HG03060 (cell line): ENCODE data around the gene GPR17.

Experiments
- ATAC-seq: cut with Tn5 transposase; IDR thresholded peaks from one replicate; pipeline ENCODE4 v1.9.1; 2021; ENCODE audit warnings: low read depth, moderate number of reproducible peaks; ENCODE audit not compliant: unreplicated experiment

Gene GPR17

DNA sequence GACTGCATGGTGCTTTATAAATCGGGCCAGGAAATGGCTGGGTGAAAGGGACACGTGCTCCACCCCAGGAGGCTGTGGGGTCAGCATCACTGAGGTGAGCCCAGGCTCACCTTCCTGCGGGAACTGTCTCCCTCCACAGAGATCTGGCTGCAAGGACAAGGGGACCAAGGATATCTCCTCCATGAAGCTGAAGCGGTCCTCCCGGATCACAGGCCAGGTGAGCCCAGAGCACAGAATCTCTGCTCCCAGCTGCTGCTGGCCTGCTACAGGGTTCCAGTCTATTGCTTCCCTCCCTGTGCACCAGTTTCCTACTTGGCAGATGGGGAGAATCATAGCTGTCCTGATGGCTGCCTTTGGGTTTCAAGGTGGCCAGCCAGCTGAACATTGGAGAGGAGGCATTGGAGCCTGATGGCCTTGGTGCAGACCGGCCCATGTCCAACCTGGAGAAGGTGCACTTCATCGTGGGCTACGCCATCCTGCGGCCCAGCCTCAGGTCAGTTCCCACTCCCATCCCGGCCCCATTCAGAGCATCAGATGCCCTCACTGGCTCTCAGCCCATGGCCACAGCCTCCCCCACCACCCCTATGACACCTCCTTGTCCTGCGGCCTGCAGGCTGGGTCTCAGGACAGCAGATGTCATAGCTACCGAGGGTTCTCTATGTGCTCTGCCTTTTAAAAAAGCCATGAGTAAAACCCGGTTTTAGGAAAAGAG, 33.7 kb upstream of the GPR17 start:
- ATAC-seq, result no peak

- no peak for ATAC-seq
These were observed 31.7 kb upstream of the GPR17 start for GRCh38 chr2:127614246-127614645.

- ATAC-seq, result no peak
These were observed 31.2 kb upstream of the GPR17 start for GRCh38 chr2:127614731-127615130.

DNA sequence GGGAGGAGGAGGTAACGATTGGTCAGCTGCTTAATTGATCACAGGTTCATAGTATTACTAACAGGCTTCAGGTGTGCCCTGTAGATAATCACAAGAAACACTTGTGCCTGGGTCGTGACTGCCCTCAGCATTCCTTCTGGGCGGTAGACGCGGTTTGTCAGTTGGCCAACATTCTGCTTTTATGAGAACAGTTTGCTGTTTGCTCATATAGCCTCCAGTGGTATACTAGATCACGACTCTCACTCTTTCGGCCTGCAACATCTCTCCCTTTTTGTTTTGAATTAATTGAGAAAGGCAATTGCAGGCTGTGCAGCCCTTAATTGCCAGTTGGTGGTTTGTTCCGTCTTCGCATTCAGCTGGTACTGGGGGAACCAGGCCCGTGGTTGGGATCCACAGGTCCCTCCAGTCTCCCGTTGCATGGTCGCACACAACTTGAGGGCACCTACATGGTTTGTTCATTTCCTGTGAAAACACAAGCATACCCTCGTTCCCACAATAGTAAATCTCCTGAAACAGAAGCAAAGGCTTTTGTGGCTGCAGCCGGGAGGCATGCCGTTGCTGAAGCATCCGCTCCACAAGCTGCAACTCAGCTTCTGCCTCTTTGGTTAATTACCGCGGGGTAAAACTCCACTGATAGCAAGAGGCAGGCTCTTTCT, 30.3 kb upstream of the GPR17 start:
- no peak for ATAC-seq

GRCh38 chr2:127618551-127619202, 27.3 kb upstream of the GPR17 start:
- no peak for ATAC-seq

- no peak for ATAC-seq
These were observed 26.8 kb upstream of the GPR17 start for GRCh38 chr2:127619203-127619590.

DNA sequence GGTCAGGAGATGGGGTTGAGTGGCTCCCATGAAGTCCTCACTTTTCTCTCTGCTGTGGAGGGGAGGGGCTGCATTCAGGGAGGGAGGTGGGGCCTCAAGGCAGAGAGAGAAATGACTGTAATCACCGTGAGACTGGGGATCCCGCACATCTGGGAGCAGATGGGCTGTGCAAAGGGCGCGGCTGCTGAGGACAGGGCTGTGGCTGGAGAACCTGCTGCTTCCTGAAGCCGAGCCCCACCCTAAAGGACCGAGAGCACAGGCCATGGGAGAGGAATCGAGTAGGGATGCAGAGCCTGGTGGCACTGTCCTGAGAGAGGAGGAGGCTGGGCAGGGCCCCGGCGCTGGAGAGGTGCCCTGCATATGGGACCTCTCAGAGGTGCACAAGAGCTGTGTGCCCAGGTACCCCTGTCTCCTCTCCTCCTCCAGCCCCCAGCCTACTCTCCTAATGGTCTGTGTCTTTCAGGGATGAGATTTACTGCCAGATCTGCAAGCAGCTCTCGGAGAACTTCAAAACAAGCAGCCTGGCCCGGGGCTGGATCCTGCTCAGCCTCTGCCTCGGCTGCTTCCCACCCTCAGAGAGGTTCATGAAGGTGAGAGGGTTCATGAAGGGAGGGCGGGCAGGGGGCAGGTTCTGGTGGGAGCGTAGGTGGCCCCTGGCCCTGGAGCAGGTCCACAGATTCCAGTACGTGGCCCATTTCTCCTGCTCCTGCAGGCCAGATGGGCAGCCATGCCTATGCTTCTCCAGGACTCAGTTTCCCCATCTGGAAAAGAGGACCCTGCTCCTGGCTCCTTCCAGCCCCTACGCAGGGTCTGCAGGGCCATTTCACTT, 25.9 kb upstream of the GPR17 start:
- ATAC-seq, result no peak

DNA sequence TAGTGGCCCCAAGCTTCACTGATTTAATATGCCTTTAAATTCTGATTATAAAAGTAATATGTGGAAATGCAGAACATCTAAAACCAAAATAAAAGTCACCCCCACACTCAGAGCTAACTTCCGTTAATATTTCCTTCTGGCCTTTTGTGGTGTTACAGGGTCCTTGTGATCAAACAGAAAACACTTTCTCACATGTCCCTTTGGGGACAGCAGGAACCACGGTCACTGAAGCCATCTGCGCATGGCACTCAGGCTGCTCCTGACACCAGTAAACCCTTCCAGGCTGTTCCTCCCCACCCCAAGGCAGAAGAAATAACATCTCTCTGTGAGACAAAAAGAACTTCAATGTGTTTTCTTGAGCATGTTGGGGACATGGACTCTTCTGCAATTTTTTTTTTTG, 25.1 kb upstream of the GPR17 start:
- ATAC-seq, result no peak

DNA sequence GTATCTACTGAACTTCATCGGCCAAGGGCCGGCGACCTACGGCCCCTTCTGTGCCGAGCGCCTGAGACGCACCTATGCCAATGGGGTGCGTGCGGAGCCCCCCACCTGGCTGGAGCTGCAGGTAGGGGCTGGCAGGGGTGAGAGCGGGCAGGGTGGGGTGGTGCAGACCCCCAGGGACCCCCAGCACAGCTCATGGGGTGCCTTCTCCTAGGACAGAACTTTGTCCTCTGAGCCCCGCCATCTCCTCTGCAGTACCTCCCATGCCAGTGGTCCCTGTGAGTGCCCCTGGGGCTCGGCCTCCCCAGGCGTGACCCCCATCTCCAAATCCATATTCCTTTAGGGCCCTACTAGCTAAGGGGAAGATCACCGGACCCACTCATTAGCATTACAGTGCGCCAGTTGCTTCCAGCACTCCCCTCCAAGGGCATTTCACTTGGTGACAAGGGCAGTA, 23.9 kb upstream of the GPR17 start:
- no peak for ATAC-seq

DNA sequence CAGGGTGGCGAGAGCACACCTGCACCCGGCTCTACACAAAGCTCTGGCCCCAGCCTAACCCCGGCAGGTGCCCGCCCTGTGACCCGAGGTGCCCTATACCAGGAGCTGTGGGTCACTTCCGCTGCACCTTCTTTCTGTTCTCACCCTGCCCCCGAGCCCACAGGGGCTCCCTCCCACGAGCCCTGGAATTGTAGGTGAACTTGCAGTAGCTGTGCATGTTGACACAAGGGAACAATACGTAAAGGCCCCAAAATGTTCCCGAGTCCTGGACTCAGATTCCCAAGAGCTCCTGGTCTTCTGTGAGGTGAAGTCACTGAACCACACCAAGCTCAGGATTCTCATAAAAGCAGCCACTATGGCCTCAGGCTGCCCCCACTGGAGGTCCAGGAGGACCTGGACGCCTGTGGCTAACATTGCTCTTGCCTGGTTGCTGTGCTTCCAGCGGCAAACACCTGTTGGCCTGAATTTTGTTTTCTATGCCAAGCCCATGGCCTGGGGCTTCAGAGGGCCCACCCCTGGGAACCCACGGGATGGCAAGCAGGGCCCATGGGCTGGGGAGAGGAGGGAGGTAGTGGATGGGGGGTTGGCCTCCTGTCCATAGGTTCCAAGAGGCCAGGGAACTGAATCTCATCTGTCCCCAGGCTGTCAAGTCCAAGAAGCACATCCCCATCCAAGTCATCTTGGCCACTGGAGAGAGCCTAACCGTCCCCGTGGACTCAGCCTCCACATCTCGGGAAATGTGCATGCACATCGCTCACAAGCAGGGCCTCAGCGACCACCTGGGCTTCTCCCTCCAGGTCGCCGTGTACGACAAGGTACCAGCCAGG, 23.2 kb upstream of the GPR17 start:
- ATAC-seq, result no peak

GRCh38 chr2:127623388-127624319, 22.3 kb upstream of the GPR17 start:
- no peak for ATAC-seq

DNA sequence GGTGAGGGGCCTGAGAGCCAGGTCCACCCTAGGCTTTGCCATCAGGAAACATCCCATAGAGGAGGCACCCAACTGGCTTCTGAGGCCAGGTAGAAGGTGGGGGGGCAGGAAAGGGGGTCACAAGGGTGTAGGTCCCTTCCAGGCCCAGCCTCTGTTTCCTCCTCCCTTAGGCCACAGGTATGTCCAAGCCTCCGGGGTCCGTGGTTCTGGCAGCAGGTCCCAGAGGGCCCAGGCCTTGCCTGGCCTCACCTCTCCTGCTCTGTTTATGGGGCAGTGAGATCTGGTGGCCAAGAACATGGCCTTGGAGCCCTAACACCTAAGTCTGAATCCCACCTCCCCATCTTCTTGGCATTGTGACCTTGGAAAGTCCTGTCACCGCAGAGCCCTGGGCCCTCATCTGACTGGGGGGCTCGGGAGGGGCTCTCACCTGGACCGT, 21.6 kb upstream of the GPR17 start:
- ATAC-seq, result no peak

DNA sequence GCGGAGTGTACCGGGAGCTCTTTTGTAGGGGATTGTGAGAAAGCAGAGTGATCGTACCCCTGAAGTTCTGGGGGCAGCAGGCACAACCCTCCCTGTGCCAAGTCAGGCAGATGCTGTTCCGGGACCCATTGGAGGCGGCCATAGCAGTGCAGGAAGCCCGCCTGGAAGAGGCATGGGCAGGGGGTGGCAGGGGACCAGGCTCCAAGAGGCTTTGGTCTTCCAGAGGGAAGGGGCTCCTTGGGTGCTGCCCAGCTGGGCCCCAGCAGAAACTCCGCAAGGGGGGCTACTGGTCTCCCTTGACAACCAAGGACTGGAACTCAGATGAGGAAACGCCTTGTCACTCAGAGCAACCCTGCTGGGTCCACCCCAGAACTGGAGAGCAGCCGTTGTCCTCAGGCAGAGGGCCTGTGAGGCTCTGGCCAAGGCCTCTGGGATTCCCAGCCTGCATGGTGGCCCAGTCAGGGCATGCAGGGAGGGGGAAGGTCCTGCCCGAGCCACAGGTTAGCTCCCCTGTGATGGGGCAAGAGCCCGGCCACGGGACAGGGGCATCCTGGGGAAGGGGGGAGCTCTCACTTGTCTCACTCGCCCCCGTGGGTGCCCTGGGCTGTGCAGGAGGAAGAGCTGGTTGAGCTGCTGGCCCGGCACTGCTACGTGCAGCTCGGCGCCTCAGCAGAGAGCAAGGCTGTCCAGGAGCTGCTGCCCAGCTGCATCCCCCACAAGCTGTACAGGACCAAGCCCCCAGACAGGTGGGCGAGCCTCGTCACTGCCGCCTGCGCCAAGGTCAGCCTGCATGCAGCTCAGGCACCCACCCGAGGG, 21.0 kb upstream of the GPR17 start:
- ATAC-seq, result no peak

DNA sequence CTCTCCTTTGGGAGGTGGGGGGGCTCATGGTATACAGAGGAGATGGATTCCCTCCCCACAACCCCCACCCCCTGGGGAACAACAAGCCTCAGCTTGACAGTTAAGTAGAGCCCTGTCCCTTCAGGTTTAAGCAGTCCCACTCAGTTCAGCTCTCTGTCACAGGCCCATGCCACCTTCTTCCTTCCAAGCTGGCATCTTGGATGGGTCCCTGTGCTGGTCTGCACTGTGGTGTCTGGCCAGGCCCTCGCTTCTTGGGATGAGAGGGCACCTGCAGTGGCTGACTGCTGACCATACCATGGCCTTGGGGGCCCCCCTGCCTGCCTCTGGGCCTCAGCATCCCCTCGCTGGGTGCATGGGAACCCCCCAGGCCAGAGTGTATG, 20.4 kb upstream of the GPR17 start:
- no peak for ATAC-seq

GRCh38 chr2:127626175-127626574, 19.8 kb upstream of the GPR17 start:
- ATAC-seq, result no peak

DNA sequence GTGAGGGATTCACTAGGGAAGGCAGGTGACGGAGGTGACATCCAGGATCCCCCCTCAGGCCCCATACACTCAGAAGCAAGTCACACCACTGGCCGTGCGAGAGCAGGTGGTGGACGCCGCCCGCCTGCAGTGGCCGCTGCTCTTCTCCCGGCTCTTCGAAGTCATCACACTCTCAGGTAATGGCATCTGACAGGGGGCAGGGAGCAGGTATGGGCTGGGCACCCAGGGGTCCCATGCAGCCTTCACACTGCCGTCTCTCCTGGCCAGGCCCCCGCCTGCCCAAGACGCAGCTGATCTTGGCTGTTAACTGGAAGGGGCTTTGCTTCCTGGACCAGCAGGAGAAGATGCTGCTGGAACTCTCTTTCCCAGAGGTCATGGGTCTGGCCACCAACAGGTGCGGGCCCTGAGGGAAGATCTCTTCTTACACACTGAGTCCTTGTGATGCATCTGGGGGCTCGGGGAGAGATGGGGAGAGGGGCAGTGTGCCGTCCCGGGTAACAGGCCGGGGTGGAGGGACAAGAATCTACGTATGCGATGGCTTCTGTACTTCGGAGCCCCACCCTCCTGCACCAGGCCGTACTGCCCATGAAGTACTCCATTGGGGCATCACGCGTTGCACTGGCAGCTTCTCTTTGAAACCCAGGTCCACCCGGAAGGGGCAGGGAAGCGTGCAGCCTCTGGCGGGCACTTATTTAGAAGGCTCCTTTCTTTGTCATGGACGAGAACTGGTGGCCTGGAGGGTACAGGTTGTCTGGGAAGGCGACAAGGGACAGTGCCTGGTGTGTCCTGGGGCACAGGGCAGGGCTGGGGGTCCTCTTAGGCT, 18.8 kb upstream of the GPR17 start:
- ATAC-seq, result no peak
